K562 (cell line): ENCODE measurements around the gene NRSN2. TPM values are rescaled to one million over a fixed set of nuclear protein-coding genes. Genes with fewer than 3 reads are reported as not detected.

Experiments used
- GATAD2A ChIP-seq: fragments of 450-650 bp; IDR thresholded peaks from 2 replicates; pipeline ENCODE4 v1.6.1; 2017
- GTF2B ChIP-seq: IDR thresholded peaks from 2 replicates; pipeline ENCODE4 v1.6.1; 2011; ENCODE audit not compliant: insufficient read length; ENCODE audit errors: extremely low read depth
- HDAC1 ChIP-seq, 2 experiments: fragments of 450-650 bp; IDR thresholded peaks; 2 replicates each; pipeline ENCODE4 v1.6.1; 2016 to 2017; ENCODE audit warnings: inconsistent platforms in 1 of 2, mild to moderate bottlenecking in 1 of 2, moderate library complexity in 1 of 2
- HOXB6 ChIP-seq: fragments of 250-450 bp; sonication (Bioruptor Pico); IDR thresholded peaks from 2 replicates; pipeline ENCODE4 v1.5.1; 2022; ENCODE audit warnings: mild to moderate bottlenecking, borderline replicate concordance
- POLR2A ChIP-seq: fragments of 450-650 bp; conservative IDR thresholded peaks from 2 replicates; pipeline ENCODE4 v1.6.1; 2016
- POU5F1 ChIP-seq: fragments of 150-350 bp; IDR thresholded peaks from 2 replicates; pipeline ENCODE4 v1.6.1; 2014; ENCODE audit warnings: borderline replicate concordance, low read length, low read depth, mild to moderate bottlenecking; ENCODE audit not compliant: partially characterized antibody
- PYGO2 ChIP-seq: fragments of 450-650 bp; IDR thresholded peaks from 2 replicates; pipeline ENCODE4 v1.6.1; 2016; ENCODE audit warnings: mild to moderate bottlenecking, missing genetic modification characterization, moderate library complexity, missing compliant biosample characterization
- RBM34 ChIP-seq: fragments of 200-400 bp; formaldehyde crosslinking; IDR thresholded peaks from 2 replicates; pipeline ENCODE4 v1.6.1; 2018; ENCODE audit warnings: low read length, borderline replicate concordance; ENCODE audit not compliant: insufficient read depth
- TARDBP ChIP-seq: fragments of 450-650 bp; IDR thresholded peaks from 2 replicates; pipeline ENCODE4 v1.6.1; 2016
- TCF15 ChIP-seq: fragments of 250-450 bp; sonication (Bioruptor Pico); IDR thresholded peaks from 2 replicates; pipeline ENCODE4 v1.8.0; 2022; ENCODE audit warnings: moderate library complexity, mild to moderate bottlenecking, inconsistent platforms
- ZNF12 ChIP-seq: sonication (generic); formaldehyde crosslinking; IDR thresholded peaks from 2 replicates; pipeline ENCODE4 v1.4.0; 2020; ENCODE audit warnings: mild to moderate bottlenecking, missing genetic modification reagents
- ZNF699 ChIP-seq: fragments of 250-450 bp; sonication (Bioruptor Pico); IDR thresholded peaks from 2 replicates; pipeline ENCODE4 v1.8.0; 2021; ENCODE audit warnings: mild to moderate bottlenecking, moderate library complexity; ENCODE audit not compliant: insufficient replicate concordance
- polyA plus RNA-seq, 8 experiments: library from polyadenylated mRNA; depleted of rRNA in 4 of 8; stranded (reverse) in 5 of 8; unstranded in 3 of 8; fragments of >200 nt; fragmentation: Nextera tagmentation in 2 of 8; fragmentation: Illumina TruSeq in 1 of 8; extraction: Ambion mirVana in 2 of 8; extraction: Trizol in 1 of 8; gene quantifications; 2 replicates each; pipeline versions ENCODE4 v1.2.1 to v1.2.3, GENCODE V29; 2011 to 2014; ENCODE audit warnings: inconsistent platforms in 1 of 8, missing spikeins in 1 of 8
- total RNA-seq, 7 experiments: library from RNA; depleted of rRNA in 6 of 7; stranded (reverse); fragments of >200 nt in 6 of 7; fragmentation: Illumina TruSeq in 2 of 7; extraction: Trizol in 2 of 7; gene quantifications; 2 replicates each; pipeline versions ENCODE4 v1.2.1 to v1.2.3, GENCODE V29; 2011 to 2021; ENCODE audit warnings: low replicate concordance in 1 of 7
- TF ChIP-seq, protein P1 (sequence below): fragments of 250-450 bp; sonication (Bioruptor Pico); IDR thresholded peaks from 2 replicates; pipeline ENCODE4 v1.4.0; 2020; ENCODE audit warnings: mild to moderate bottlenecking, moderate library complexity
- TF ChIP-seq, protein P2 (sequence below), 2 experiments: fragments of 450-650 bp; formaldehyde crosslinking in 1 of 2; IDR thresholded peaks; 2 replicates each; pipeline versions ENCODE4 v1.4.0 to v1.6.1; 2014 to 2020; ENCODE audit warnings: mild to moderate bottlenecking in 2 of 2, borderline replicate concordance in 1 of 2, low read depth in 1 of 2

Gene NRSN2
- total and polyA plus RNA-seq, 9 of the 15 experiments (the other 6 are each of a cell fraction or from before 2014, with no cell fraction given), result 7.5 to 29.7 (median 11.1) TPM

DNA sequence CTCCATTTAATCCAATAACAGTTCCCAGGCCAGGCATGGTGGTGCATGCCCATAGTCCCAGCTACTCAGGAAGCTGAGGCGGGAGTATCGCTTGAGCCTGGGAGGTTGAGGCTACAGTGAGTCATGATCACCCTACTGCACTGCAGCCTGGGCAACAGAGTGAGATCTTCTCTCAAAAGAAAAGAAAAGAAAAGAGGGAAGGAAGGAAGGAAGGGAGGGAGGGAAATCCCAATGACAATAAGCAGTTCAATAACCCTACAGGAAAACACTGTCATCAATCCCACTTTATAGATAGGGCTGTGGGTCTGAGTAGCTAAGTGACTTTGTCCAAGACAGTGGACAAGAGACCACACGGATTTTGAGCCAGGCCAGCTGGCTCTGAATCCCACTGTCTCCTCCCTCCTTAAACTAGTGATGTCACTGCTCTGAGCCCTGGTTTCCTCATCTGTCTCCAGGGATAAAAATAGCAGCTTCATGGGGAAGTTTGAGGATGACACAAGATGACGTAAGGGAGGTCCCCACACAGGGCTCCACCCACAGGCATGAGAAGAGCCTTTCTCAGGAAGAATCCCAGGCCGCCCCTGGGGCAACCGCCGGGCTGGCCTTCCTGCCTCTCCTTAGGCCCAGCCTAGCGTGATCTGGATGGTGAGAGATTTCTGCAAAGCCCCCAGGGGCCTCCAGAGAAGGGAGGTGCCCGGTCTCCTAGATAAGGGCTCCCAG, 26.4 kb downstream of the NRSN2 start (continued):
- TF ChIP-seq, protein P1, sequence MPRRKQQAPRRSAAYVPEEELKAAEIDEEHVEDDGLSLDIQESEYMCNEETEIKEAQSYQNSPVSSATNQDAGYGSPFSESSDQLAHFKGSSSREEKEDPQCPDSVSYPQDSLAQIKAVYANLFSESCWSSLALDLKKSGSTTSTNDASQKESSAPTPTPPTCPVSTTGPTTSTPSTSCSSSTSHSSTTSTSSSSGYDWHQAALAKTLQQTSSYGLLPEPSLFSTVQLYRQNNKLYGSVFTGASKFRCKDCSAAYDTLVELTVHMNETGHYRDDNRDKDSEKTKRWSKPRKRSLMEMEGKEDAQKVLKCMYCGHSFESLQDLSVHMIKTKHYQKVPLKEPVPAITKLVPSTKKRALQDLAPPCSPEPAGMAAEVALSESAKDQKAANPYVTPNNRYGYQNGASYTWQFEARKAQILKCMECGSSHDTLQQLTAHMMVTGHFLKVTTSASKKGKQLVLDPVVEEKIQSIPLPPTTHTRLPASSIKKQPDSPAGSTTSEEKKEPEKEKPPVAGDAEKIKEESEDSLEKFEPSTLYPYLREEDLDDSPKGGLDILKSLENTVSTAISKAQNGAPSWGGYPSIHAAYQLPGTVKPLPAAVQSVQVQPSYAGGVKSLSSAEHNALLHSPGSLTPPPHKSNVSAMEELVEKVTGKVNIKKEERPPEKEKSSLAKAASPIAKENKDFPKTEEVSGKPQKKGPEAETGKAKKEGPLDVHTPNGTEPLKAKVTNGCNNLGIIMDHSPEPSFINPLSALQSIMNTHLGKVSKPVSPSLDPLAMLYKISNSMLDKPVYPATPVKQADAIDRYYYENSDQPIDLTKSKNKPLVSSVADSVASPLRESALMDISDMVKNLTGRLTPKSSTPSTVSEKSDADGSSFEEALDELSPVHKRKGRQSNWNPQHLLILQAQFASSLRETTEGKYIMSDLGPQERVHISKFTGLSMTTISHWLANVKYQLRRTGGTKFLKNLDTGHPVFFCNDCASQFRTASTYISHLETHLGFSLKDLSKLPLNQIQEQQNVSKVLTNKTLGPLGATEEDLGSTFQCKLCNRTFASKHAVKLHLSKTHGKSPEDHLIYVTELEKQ (CRISPR knock-in tag), result no peak
- TF ChIP-seq PYGO2 (tag), result no peak
- no peak for TF ChIP-seq HDAC1 (IDR thresholded peaks at IDR 0.05)
- TF ChIP-seq RBM34, result no peak
- no peak for TF ChIP-seq GATAD2A
- TF ChIP-seq TARDBP, result peak; percentile 90; the same call in 1 of the 2 replicates
- no peak; the same call in 1 of the 2 replicates for TF ChIP-seq POLR2A
- TF ChIP-seq ZNF12, result no peak
- TF ChIP-seq TCF15 (CRISPR knock-in tag), result no peak
- TF ChIP-seq HOXB6 (CRISPR knock-in tag), result no peak
- TF ChIP-seq, protein P2, sequence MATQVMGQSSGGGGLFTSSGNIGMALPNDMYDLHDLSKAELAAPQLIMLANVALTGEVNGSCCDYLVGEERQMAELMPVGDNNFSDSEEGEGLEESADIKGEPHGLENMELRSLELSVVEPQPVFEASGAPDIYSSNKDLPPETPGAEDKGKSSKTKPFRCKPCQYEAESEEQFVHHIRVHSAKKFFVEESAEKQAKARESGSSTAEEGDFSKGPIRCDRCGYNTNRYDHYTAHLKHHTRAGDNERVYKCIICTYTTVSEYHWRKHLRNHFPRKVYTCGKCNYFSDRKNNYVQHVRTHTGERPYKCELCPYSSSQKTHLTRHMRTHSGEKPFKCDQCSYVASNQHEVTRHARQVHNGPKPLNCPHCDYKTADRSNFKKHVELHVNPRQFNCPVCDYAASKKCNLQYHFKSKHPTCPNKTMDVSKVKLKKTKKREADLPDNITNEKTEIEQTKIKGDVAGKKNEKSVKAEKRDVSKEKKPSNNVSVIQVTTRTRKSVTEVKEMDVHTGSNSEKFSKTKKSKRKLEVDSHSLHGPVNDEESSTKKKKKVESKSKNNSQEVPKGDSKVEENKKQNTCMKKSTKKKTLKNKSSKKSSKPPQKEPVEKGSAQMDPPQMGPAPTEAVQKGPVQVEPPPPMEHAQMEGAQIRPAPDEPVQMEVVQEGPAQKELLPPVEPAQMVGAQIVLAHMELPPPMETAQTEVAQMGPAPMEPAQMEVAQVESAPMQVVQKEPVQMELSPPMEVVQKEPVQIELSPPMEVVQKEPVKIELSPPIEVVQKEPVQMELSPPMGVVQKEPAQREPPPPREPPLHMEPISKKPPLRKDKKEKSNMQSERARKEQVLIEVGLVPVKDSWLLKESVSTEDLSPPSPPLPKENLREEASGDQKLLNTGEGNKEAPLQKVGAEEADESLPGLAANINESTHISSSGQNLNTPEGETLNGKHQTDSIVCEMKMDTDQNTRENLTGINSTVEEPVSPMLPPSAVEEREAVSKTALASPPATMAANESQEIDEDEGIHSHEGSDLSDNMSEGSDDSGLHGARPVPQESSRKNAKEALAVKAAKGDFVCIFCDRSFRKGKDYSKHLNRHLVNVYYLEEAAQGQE (IDR thresholded peaks at IDR 0.05; ENCODE audit: borderline replicate concordance), result peak; percentile 3; the same call in 1 of the 2 replicates
- TF ChIP-seq, protein P2 (CRISPR knock-in tag; IDR thresholded peaks at IDR 0.05; ENCODE audit: low read depth), result no peak
- TF ChIP-seq ZNF699, result no peak
- no peak for TF ChIP-seq GTF2B
- TF ChIP-seq POU5F1, result no peak
